Stimulated activated CD4-positive, alpha-beta T cell treated with anti-CD3 and anti-CD28 coated beads, Interleukin-4, amount 100 ng/mL, for 4 hours (primary cell): Measurements from ENCODE around the gene LRRN4CL.
"Not testable (repeated sequence)": the region's sequence is repeated elsewhere in the genome, so short reads cannot be mapped to it uniquely, and the experiment has no call there.

ENCODE experiments used
- DNase-seq, 2 experiments: peaks; one replicate each; pipeline ENCODE4 v3.0.0-alpha.2; 2020

Gene LRRN4CL

GRCh38 chr11:62689421-62690183 is at the start of gene LRRN4CL:
Gene LRRN4CL (minus strand): TSS chr11:62689530. CDS start chr11:62688508, 1,022 bp downstream.
- DNase-seq: no peak

- no peak for DNase-seq
Observed at GRCh38 chr11:62737196-62737595, 47.9 kb upstream of the LRRN4CL start.

- DNase-seq: no peak
Observed at GRCh38 chr11:62732830-62733229, 43.5 kb upstream of the LRRN4CL start.

GRCh38 chr11:62730076-62730475 is 40.7 kb upstream of the LRRN4CL start:
- DNase-seq: not testable (repeated sequence)

GRCh38 chr11:62728171-62728988 is 39.0 kb upstream of the LRRN4CL start, which contains the start of gene TTC9C:
Gene TTC9C (plus strand): TSS chr11:62728486. CDS start chr11:62728849, 363 bp downstream.
- DNase-seq: peak; percentile 78 to 80

- peak; percentile 60 to 84 for DNase-seq
Observed at GRCh38 chr11:62727872-62728170, 38.5 kb upstream of the LRRN4CL start.

- peak; percentile 96 to 99 for DNase-seq
Observed at GRCh38 chr11:62727165-62727871, 38.0 kb upstream of the LRRN4CL start, which contains the start of gene HNRNPUL2. Gene HNRNPUL2 (minus strand): TSS chr11:62727457. CDS start chr11:62727156, 301 bp downstream.

- DNase-seq: no peak
Observed at GRCh38 chr11:62726915-62727164, 37.5 kb upstream of the LRRN4CL start.

- peak in 1 of 2 experiments; percentile 22 for DNase-seq
Observed at GRCh38 chr11:62726156-62726914, 37.0 kb upstream of the LRRN4CL start.

- DNase-seq: no peak
Observed at GRCh38 chr11:62725646-62726045, 36.3 kb upstream of the LRRN4CL start.

GRCh38 chr11:62724171-62724570 is 34.8 kb upstream of the LRRN4CL start:
- no peak for DNase-seq

GRCh38 chr11:62721994-62722393 is 32.7 kb upstream of the LRRN4CL start:
- DNase-seq: no peak

GRCh38 chr11:62719302-62719978 is 30.1 kb upstream of the LRRN4CL start:
- no peak for DNase-seq

- DNase-seq: no peak
Observed at GRCh38 chr11:62716816-62717215, 27.5 kb upstream of the LRRN4CL start.

GRCh38 chr11:62716206-62716605 is 26.9 kb upstream of the LRRN4CL start:
- no peak for DNase-seq

- DNase-seq: no peak
Observed at GRCh38 chr11:62715150-62716130, 26.1 kb upstream of the LRRN4CL start.

GRCh38 chr11:62713343-62713742 is 24.0 kb upstream of the LRRN4CL start:
- DNase-seq: no peak

- DNase-seq: no peak
Observed at GRCh38 chr11:62712861-62713260, 23.5 kb upstream of the LRRN4CL start.

GRCh38 chr11:62712276-62712812 is 23.0 kb upstream of the LRRN4CL start:
- no peak for DNase-seq

- no peak for DNase-seq
Observed at GRCh38 chr11:62710001-62710345, 20.6 kb upstream of the LRRN4CL start.
